ENCODE results near the gene MRPL4. TPM values are rescaled to one million over a fixed set of nuclear protein-coding genes. Genes with fewer than 3 reads are reported as not detected.

The MRPL4 gene
- total and polyA plus RNA-seq, 2 of the 13 experiments (the other 11 are each of a cell fraction or from before 2014, with no cell fraction given), result 40.6 to 42.5 TPM

GRCh38 chr19:10206226-10206885 lies 45.7 kb upstream of the MRPL4 start (continued):
- TF ChIP-seq ARID5B (CRISPR knock-in tag; IDR thresholded peaks at IDR 0.05), result peak; percentile 64
- TF ChIP-seq RELA (CRISPR knock-in tag; IDR thresholded peaks at IDR 0.05), result no peak
- TF ChIP-seq UBTF (CRISPR knock-in tag; IDR thresholded peaks at IDR 0.05), result peak; percentile 46; the same call in 1 of the 2 replicates
- peak; percentile 47; the same call in 1 of the 2 replicates for TF ChIP-seq ZNF430 (CRISPR knock-in tag; IDR thresholded peaks at IDR 0.05)
- no peak for TF ChIP-seq DNMT1 (CRISPR knock-in tag; IDR thresholded peaks at IDR 0.05)
- no peak for TF ChIP-seq SALL2 (CRISPR knock-in tag; IDR thresholded peaks at IDR 0.05)
- TF ChIP-seq MTA1 (CRISPR knock-in tag; IDR thresholded peaks at IDR 0.05; ENCODE audit: borderline replicate concordance), result no peak
- TF ChIP-seq TFAP4 (IDR thresholded peaks at IDR 0.05; ENCODE audit: borderline replicate concordance, low read depth), result no peak
- no peak for TF ChIP-seq PREB (CRISPR knock-in tag; IDR thresholded peaks at IDR 0.05)
- TF ChIP-seq STAG1 (CRISPR knock-in tag; IDR thresholded peaks at IDR 0.05), result no peak
- TF ChIP-seq RFX5 (IDR thresholded peaks at IDR 0.05; ENCODE audit: low read depth, low read length), result no peak
- TF ChIP-seq CTCF (CRISPR knock-in tag; IDR thresholded peaks at IDR 0.05), result no peak
- TF ChIP-seq ZBTB7A (CRISPR knock-in tag; IDR thresholded peaks at IDR 0.05), result no peak
- TF ChIP-seq NCOR1 (IDR thresholded peaks at IDR 0.05; ENCODE audit: borderline replicate concordance, low read length), result no peak
- TF ChIP-seq ZFP91 (CRISPR knock-in tag; IDR thresholded peaks at IDR 0.05; ENCODE audit: borderline replicate concordance), result peak; percentile 27; the same call in 1 of the 2 replicates

Data from HepG2 (cell line).